ENCODE results near the gene VSIG1. TPM values are rescaled to one million over a fixed set of nuclear protein-coding genes. Genes with fewer than 3 reads are reported as not detected.

Gene VSIG1
- total RNA-seq, 1 experiment from 2014 or later, result 0.12 TPM

DNA sequence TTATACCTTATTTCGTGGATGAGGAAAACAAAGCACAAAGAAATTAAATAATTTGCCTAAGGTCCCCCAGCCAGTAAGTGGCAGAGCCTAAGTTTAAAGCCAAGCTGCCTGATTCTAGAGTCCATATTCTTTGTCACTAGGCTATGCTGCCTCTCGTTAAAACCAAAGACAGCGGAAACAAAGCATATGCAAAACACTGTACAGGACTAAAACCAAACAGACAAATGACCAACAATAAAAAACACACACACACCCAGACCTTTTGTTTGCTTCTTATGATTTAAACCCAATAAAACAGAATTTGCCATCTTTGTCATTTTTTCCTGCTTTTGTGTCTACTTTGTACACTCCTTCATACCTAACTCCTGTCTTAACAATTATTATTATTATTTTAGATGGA, 10.1 kb upstream of the VSIG1 start:
- H3K4me3 ChIP-seq, result no peak overlapping the region
- no peaks in the 10 kb centered on the region for H3K36me3 ChIP-seq
- H3K27me3 ChIP-seq, result no peaks in the 10 kb centered on the region
- no peak overlapping the region for H3K27ac ChIP-seq
- DNase-seq, result no peak
- H3K4me1 ChIP-seq, result no peaks in the 10 kb centered on the region
- no peaks in the 10 kb centered on the region for H3K9me3 ChIP-seq (replicated peaks)

DNA sequence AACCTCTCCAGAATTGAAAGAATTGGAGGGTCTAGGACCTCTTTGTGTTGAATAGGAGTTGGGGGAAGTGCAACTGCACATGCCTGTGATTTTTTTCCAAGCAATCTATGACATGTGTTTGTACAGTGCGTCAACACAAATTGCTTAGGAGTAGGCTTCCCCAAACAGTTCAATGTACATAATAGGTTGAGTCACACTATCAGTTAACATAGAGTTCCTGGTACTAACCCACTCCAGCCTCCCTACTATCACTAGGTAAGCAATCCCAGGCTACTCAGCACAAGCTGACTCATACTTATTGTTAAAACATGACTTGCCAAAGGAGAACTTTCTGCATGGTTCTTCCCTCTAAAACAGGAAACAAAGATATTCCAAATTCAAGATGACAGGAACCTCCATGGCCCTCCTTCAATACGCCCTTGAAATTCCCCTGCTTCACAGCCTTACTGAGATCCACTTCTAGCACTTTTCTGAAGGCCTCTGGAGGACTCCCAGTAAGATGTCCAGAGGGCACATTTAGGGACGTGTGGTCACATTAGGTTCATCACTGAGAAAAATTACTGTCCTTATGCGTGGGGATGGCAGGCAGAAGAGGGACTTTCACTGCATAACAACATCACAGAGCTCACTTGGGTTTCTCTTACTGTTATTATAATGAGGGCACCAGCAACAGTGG, 8.4 kb upstream of the VSIG1 start:
- no peak overlapping the region for H3K27ac ChIP-seq
- H3K36me3 ChIP-seq, result no peaks in the 10 kb centered on the region
- no peak for DNase-seq
- no peaks in the 10 kb centered on the region for H3K4me1 ChIP-seq
- no peak overlapping the region for H3K4me3 ChIP-seq
- no peaks in the 10 kb centered on the region for H3K9me3 ChIP-seq (replicated peaks)
- no peaks in the 10 kb centered on the region for H3K27me3 ChIP-seq

GRCh38 chrX:108049649-108050048, 4.8 kb downstream of the VSIG1 start:
- no peak overlapping the region for H3K27ac ChIP-seq
- H3K36me3 ChIP-seq, result no peaks in the 10 kb centered on the region
- H3K4me1 ChIP-seq, result no peaks in the 10 kb centered on the region; the same call in 1 of the 2 replicates
- no peak overlapping the region for H3K4me3 ChIP-seq
- H3K9me3 ChIP-seq (replicated peaks), result no peaks in the 10 kb centered on the region
- DNase-seq, result no peak
- H3K27me3 ChIP-seq, result no peaks in the 10 kb centered on the region

GRCh38 chrX:108053218-108053617, 8.4 kb downstream of the VSIG1 start:
- no peaks in the 10 kb centered on the region for H3K9me3 ChIP-seq (replicated peaks)
- H3K27me3 ChIP-seq, result no peaks in the 10 kb centered on the region
- H3K4me1 ChIP-seq, result peaks cover 9% of the 10 kb centered on the region
- DNase-seq, result no peak
- no peaks in the 10 kb centered on the region for H3K36me3 ChIP-seq
- H3K4me3 ChIP-seq, result no peak overlapping the region
- no peak overlapping the region for H3K27ac ChIP-seq

DNA sequence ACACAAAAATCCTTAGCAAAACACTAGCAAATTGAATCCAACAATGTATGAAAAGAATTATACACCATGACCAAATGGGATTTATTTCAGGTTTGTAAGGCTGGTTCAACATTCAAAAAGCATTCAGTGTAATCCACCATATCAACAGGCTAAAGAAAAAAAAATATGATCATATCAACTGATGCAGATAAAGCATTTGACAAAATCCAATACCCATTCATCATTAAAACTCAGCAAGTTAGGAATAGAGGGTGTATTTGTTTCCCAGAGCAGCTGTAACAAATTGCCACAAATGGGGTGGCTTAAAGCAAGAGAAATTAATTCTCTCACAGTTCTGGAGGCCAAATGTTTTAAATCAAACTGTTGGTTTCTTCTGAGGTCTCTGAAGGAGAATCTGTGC, 10.7 kb downstream of the VSIG1 start:
- peak; percentile 20 to 74 for DNase-seq
- Histone ChIP-seq H3K36me3 (no peaks in the 10 kb centered on the region), H3K27me3 (no peaks in the 10 kb centered on the region), H3K4me3 (no peak overlapping the region), H3K27ac (peak overlapping the region; percentile 68), H3K9me3 (replicated peaks) (no peaks in the 10 kb centered on the region), H3K4me1 (peaks cover 9% of the 10 kb centered on the region)

DNA sequence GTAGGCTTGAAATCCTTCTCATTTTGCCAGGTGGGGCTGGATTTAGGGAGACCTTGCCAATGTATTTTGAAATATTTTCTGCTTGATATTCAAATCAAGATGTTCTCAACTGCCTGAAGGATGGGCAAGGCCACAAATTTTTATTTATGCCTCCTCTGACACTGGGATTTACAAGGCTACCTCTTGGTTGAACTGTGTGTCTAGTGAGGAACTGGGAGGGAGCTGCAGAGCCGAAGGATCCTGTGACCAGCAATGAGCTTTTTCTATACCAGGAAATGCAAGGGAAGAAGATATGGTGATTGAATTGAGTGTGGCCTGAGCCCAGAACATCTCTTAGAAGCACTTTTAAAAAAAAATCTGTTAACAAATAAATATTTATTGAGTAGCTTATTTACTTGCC, 14.9 kb downstream of the VSIG1 start:
- Histone ChIP-seq H3K9me3 (replicated peaks) (no peaks in the 10 kb centered on the region), H3K27me3 (no peaks in the 10 kb centered on the region), H3K4me1 (peaks cover 9% of the 10 kb centered on the region), H3K27ac (no peak overlapping the region), H3K4me3 (no peak overlapping the region), H3K36me3 (no peaks in the 10 kb centered on the region)
- DNase-seq, result no peak

DNA sequence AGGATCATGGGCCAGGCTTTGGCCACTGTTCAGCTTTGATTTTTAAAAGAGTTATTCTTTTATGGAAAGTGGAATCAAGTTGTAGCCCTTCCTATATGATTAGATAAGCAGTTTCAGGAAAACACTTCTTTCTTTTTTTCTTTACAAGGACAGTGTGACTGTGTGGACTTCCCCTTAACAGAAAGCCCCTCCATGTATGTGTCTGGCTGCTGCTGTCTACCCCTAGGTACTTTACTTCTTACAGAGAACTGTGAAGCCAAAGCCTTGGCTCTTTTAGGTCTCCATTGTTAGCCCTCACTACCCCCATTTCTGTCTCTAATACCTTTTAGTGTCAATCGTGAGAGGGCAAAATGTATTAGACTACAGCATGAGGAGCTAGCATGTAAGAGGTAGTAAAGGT, 19.1 kb downstream of the VSIG1 start:
- Histone ChIP-seq H3K4me1 (no peaks in the 10 kb centered on the region), H3K27me3 (no peaks in the 10 kb centered on the region), H3K4me3 (no peak overlapping the region), H3K9me3 (replicated peaks) (no peaks in the 10 kb centered on the region), H3K27ac (no peak overlapping the region), H3K36me3 (no peaks in the 10 kb centered on the region)
- no peak for DNase-seq

- DNase-seq, result no peak
- H3K4me3 ChIP-seq, result no peak overlapping the region
- no peaks in the 10 kb centered on the region for H3K36me3 ChIP-seq
- H3K4me1 ChIP-seq, result no peaks in the 10 kb centered on the region
- no peaks in the 10 kb centered on the region for H3K27me3 ChIP-seq
- H3K9me3 ChIP-seq (replicated peaks), result no peaks in the 10 kb centered on the region
- H3K27ac ChIP-seq, result no peak overlapping the region
These were observed 19.7 kb downstream of the VSIG1 start for GRCh38 chrX:108064613-108065012.

GRCh38 chrX:108068121-108068520, 23.3 kb downstream of the VSIG1 start:
- Histone ChIP-seq H3K27me3 (no peaks in the 10 kb centered on the region), H3K4me1 (peaks cover 6% of the 10 kb centered on the region; the same call in 1 of the 2 replicates), H3K9me3 (replicated peaks) (no peaks in the 10 kb centered on the region), H3K36me3 (no peaks in the 10 kb centered on the region), H3K4me3 (no peak overlapping the region), H3K27ac (no peak overlapping the region)
- no peak for DNase-seq

GRCh38 chrX:108070891-108071290, 26.0 kb downstream of the VSIG1 start:
- no peaks in the 10 kb centered on the region for H3K27me3 ChIP-seq
- peaks cover 6% of the 10 kb centered on the region; the same call in 1 of the 2 replicates for H3K4me1 ChIP-seq
- no peak overlapping the region for H3K27ac ChIP-seq
- H3K4me3 ChIP-seq, result no peak overlapping the region
- H3K36me3 ChIP-seq, result no peaks in the 10 kb centered on the region
- H3K9me3 ChIP-seq (replicated peaks), result no peaks in the 10 kb centered on the region
- DNase-seq, result peak; percentile 11 to 56

DNA sequence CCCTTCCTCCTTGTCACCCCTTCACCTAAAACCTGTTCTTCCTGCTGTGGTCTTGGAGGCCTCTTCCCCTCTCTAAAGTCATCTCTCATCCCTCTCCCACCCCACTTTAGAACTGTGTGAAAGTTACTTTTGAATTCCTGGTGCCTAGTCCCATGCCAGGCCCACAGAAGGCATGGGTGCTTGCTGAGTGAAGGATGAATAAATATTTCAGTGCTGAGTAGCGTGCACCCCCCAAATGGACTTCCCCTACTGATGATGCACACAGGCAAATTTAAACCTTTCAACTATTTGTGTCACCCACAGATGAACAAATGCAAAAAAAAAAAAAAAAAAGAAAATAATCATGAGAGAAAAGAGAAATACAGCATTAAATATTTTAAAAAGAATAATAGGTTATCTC, 26.7 kb downstream of the VSIG1 start:
- no peak overlapping the region for H3K4me3 ChIP-seq
- H3K9me3 ChIP-seq (replicated peaks), result no peaks in the 10 kb centered on the region
- H3K27ac ChIP-seq, result no peak overlapping the region
- H3K27me3 ChIP-seq, result no peaks in the 10 kb centered on the region
- no peaks in the 10 kb centered on the region for H3K36me3 ChIP-seq
- H3K4me1 ChIP-seq, result peaks cover 6% of the 10 kb centered on the region; the same call in 1 of the 2 replicates
- DNase-seq, result peak in 1 of 2 experiments; percentile 2

DNA sequence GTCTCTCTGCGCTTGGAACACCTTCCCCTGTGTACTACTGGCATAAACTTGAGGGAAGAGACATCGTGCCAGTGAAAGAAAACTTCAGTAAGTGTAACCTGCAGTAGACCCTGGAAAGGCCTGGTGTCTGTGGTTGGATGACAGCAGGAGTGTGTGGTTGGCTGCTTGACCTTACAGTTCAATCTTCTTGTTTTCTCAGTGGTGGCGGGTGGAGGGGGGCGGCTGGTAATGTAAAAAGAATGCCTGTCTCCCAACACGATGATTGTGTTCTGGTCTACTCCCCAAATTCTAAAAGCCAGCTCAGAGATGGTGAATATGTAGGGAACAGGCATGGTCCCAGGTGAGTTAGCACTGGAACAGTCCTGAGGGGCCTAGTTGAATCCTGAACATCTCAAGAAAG, 27.9 kb downstream of the VSIG1 start:
- H3K36me3 ChIP-seq, result no peaks in the 10 kb centered on the region
- peaks cover 6% of the 10 kb centered on the region; the same call in 1 of the 2 replicates for H3K4me1 ChIP-seq
- no peak for DNase-seq
- H3K4me3 ChIP-seq, result no peak overlapping the region
- no peaks in the 10 kb centered on the region for H3K27me3 ChIP-seq
- no peak overlapping the region for H3K27ac ChIP-seq
- no peaks in the 10 kb centered on the region for H3K9me3 ChIP-seq (replicated peaks)

- no peaks in the 10 kb centered on the region for H3K9me3 ChIP-seq (replicated peaks)
- H3K27me3 ChIP-seq, result no peaks in the 10 kb centered on the region
- H3K27ac ChIP-seq, result no peak overlapping the region
- no peak for DNase-seq
- H3K4me1 ChIP-seq, result no peaks in the 10 kb centered on the region
- no peaks in the 10 kb centered on the region for H3K36me3 ChIP-seq
- no peak overlapping the region for H3K4me3 ChIP-seq
These were observed 36.2 kb downstream of the VSIG1 start for GRCh38 chrX:108081110-108081509.

DNA sequence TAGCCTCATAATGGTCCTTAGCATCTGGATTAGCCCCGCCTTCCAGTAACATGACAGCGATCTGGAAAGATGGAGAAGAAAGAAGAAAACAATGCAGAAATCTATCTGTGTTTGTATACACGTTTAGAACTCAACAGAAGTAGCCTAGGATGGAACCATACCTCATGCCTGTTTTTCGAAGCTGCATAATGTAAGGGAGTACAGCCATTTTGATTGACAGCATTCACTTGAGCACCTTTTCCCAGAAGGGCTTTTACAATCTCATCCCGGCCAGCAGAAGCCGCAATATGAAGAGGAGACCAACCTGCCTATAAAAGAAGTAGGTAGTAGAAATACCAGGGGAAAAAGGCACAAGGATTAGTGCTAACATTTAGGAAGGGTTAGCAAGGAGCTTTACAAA, 42.9 kb downstream of the VSIG1 start:
- no peaks in the 10 kb centered on the region for H3K9me3 ChIP-seq (replicated peaks)
- no peak for DNase-seq
- H3K36me3 ChIP-seq, result no peaks in the 10 kb centered on the region
- no peak overlapping the region for H3K27ac ChIP-seq
- no peak overlapping the region for H3K4me3 ChIP-seq
- H3K27me3 ChIP-seq, result no peaks in the 10 kb centered on the region
- H3K4me1 ChIP-seq, result no peaks in the 10 kb centered on the region

GRCh38 chrX:108088511-108088910, 43.6 kb downstream of the VSIG1 start:
- Histone ChIP-seq H3K4me1 (no peaks in the 10 kb centered on the region), H3K9me3 (replicated peaks) (no peaks in the 10 kb centered on the region), H3K27me3 (no peaks in the 10 kb centered on the region), H3K4me3 (no peak overlapping the region), H3K36me3 (no peaks in the 10 kb centered on the region), H3K27ac (no peak overlapping the region)
- DNase-seq, result no peak
